Astrocyte (in vitro differentiated cells and primary cell): Measurements from ENCODE around the gene TMEM37. TPM values are rescaled to one million over a fixed set of nuclear protein-coding genes. Genes with fewer than 3 reads are reported as not detected.
A peak's percentile ranks its signal among the peaks of the same experiment; 100 is the strongest.

ENCODE experiments used
- DNase-seq: peaks from one replicate; pipeline ENCODE4 v3.0.0-alpha.2; 2010; ENCODE audit warnings: low read depth
- FAIRE-seq: peaks from 2 replicates; lab custom pipeline; 2011; peaks lifted over from hg19 to GRCh38; lab: Jason Lieb, UNC
- H2AFZ ChIP-seq: 2 replicates; pipeline ENCODE4 v1.6.0; 2012; ENCODE audit warnings: low read depth, low read length, inconsistent platforms
- H3K27ac ChIP-seq: 2 replicates; pipeline ENCODE4 v1.5.1; 2011; ENCODE audit warnings: low read depth, low read length, inconsistent platforms
- H3K27me3 ChIP-seq: 2 replicates; pipeline ENCODE4 v1.6.0; 2011; ENCODE audit warnings: low read length, inconsistent platforms; ENCODE audit not compliant: insufficient read depth
- H3K36me3 ChIP-seq: 2 replicates; pipeline ENCODE4 v1.5.1; 2011; ENCODE audit warnings: low read length, inconsistent platforms; ENCODE audit not compliant: insufficient read depth
- H3K4me1 ChIP-seq: 2 replicates; pipeline ENCODE4 v1.5.1; 2011; ENCODE audit warnings: low read length, inconsistent platforms; ENCODE audit not compliant: insufficient read depth
- H3K4me2 ChIP-seq: 2 replicates; pipeline ENCODE4 v1.6.0; 2012; ENCODE audit warnings: low read length, inconsistent platforms
- H3K4me3 ChIP-seq: 2 replicates; pipeline ENCODE4 v1.5.1; 2011; ENCODE audit warnings: low read depth, mild to moderate bottlenecking, low read length, inconsistent platforms; ENCODE audit not compliant: insufficient read depth
- H3K79me2 ChIP-seq: 2 replicates; pipeline ENCODE4 v1.6.0; 2012; ENCODE audit warnings: mild to moderate bottlenecking, low read length, inconsistent platforms; ENCODE audit not compliant: insufficient read depth
- H3K9ac ChIP-seq: 2 replicates; pipeline ENCODE4 v1.6.0; 2012; ENCODE audit warnings: mild to moderate bottlenecking, low read length, inconsistent platforms
- H3K9me3 ChIP-seq: 2 replicates; pipeline ENCODE4 v1.5.1; 2012; ENCODE audit warnings: low read depth, mild to moderate bottlenecking, low read length, inconsistent platforms; ENCODE audit not compliant: insufficient read depth
- H4K20me1 ChIP-seq: 2 replicates; pipeline ENCODE4 v1.6.0; 2012; ENCODE audit warnings: low read length, inconsistent platforms; ENCODE audit not compliant: insufficient read depth
- H3K27ac Mint-ChIP-seq: one replicate; pipeline ENCODE4 v1.8.0; 2021; ENCODE audit warnings: mild to moderate bottlenecking, mixed read lengths; ENCODE audit not compliant: unreplicated experiment
- H3K27me3 Mint-ChIP-seq: one replicate; pipeline ENCODE4 v1.8.0; 2021; ENCODE audit warnings: low read depth, mixed read lengths; ENCODE audit not compliant: unreplicated experiment
- H3K36me3 Mint-ChIP-seq: one replicate; pipeline ENCODE4 v1.8.0; 2021; ENCODE audit warnings: low read depth, mixed read lengths; ENCODE audit not compliant: unreplicated experiment
- H3K4me1 Mint-ChIP-seq: one replicate; pipeline ENCODE4 v1.8.0; 2021; ENCODE audit warnings: low read depth, mixed read lengths; ENCODE audit not compliant: unreplicated experiment
- H3K4me3 Mint-ChIP-seq: one replicate; pipeline ENCODE4 v1.8.0; 2021; ENCODE audit warnings: mild to moderate bottlenecking, moderate library complexity, mixed read lengths; ENCODE audit not compliant: unreplicated experiment
- H3K9me3 Mint-ChIP-seq: one replicate; pipeline ENCODE4 v1.8.0; 2021; ENCODE audit warnings: mild to moderate bottlenecking, mixed read lengths; ENCODE audit not compliant: unreplicated experiment
- EZH2 ChIP-seq: IDR thresholded peaks from 2 replicates; pipeline ENCODE4 v1.6.1; 2012; ENCODE audit warnings: mild to moderate bottlenecking, low read length, inconsistent platforms; ENCODE audit not compliant: insufficient read depth
- total RNA-seq: library from RNA; stranded (reverse); gene quantifications from 2 replicates; pipeline ENCODE4 v1.2.1, GENCODE V29; 2021
- TF ChIP-seq, protein P1 (sequence below): IDR thresholded peaks from 2 replicates; pipeline ENCODE4 v1.5.1; 2011; ENCODE audit warnings: low read depth, mild to moderate bottlenecking, inconsistent platforms, low read length, moderate library complexity; ENCODE audit not compliant: insufficient read depth

The TMEM37 gene
- total RNA-seq, 1 donor from 2014 or later = 1.6 TPM

DNA sequence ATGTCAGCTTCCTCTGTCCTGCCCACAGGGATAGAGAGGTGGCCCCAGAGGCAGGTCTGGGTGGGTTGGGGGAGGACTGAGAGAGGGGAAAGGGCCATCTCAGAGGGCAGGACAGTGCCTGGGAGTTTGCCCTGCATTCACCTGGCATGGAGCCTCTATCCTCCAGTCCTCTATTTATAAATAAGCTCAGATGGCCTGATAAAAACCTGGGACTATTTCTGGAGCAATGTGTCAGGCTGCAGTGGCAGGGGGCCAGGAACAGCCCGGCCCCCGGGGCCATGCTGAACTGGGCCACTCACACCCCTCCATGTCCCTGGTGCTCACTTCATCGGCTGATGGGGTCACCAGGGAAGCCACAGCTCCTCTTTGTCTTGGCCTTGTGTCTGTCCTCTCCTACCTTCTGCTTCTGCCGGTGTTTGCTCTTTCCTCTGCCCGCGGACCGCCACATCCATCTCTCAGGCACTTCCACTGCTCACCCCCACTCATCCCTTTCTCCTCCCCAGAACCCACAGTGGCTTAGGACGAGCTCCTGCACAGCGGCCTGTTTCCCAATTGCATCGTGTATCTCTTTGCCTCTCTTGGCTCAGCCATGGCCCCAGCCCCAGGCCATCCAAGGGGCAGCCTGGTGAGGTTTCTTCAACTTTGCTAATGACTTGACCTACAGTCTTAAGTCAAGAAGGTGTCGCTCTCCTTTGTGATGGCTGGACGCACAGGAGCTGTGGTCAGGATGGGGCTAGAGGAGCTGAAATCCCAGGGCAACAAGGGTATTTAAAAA is 53.9 kb downstream of the TMEM37 start:
- Histone ChIP-seq H3K9me3 (no peaks in the 10 kb centered on the region), H3K79me2 (no peaks in the 10 kb centered on the region), H3K27ac (no peak overlapping the region), H3K4me3 (no peak overlapping the region), H3K4me2 (no peak overlapping the region), H3K9ac (no peak overlapping the region), H3K36me3 (no peaks in the 10 kb centered on the region), H2AFZ (no peak overlapping the region), H3K27me3 (no peaks in the 10 kb centered on the region), H3K4me1 (no peaks in the 10 kb centered on the region), H4K20me1 (no peaks in the 10 kb centered on the region)
- TF ChIP-seq EZH2 = no peak
- TF ChIP-seq, protein P1, sequence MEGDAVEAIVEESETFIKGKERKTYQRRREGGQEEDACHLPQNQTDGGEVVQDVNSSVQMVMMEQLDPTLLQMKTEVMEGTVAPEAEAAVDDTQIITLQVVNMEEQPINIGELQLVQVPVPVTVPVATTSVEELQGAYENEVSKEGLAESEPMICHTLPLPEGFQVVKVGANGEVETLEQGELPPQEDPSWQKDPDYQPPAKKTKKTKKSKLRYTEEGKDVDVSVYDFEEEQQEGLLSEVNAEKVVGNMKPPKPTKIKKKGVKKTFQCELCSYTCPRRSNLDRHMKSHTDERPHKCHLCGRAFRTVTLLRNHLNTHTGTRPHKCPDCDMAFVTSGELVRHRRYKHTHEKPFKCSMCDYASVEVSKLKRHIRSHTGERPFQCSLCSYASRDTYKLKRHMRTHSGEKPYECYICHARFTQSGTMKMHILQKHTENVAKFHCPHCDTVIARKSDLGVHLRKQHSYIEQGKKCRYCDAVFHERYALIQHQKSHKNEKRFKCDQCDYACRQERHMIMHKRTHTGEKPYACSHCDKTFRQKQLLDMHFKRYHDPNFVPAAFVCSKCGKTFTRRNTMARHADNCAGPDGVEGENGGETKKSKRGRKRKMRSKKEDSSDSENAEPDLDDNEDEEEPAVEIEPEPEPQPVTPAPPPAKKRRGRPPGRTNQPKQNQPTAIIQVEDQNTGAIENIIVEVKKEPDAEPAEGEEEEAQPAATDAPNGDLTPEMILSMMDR = no peak
- no peak for FAIRE-seq
- Mint-ChIP-seq H3K4me3 (no peak overlapping the region), H3K9me3 (no peaks in the 10 kb centered on the region), H3K27ac (no peak overlapping the region), H3K27me3 (peaks cover 16% of the 10 kb centered on the region), H3K4me1 (peaks cover 43% of the 10 kb centered on the region), H3K36me3 (no peaks in the 10 kb centered on the region)
- no peak for DNase-seq

DNA sequence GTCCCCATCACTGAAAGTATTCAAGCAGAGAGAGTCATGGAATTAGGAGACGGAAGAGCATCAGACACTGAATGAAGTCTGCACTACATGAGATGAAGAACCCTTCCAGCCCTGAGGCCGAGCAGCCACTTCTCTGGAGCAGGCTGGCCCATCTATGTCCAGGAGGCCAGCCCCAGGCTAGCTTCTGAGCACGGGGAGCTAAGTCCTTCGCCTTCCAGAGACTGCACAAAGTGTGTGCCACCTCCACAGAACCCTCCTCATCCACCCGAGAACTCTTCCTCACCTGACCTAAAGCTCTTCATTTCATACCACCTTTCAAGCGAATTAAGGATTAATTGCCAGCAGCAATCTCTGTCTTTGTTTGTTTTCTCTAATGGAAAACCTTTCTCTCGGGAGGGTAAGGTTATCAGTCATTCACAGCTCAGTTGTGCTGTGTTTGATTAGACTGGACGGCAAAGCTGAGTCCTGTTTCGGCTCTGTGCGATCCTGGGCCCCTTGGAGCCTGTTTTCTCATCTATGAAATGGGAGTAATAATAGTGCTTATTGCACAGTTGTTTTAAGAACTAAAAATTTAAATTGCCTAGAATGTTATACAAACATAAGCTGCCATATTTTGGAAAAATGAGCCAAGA is 54.7 kb downstream of the TMEM37 start:
- H3K27me3 ChIP-seq = no peaks in the 10 kb centered on the region
- Mint-ChIP-seq H3K4me1 (peaks cover 50% of the 10 kb centered on the region), H3K9me3 (no peaks in the 10 kb centered on the region), H3K27me3 (peaks cover 9% of the 10 kb centered on the region), H3K4me3 (no peak overlapping the region), H3K36me3 (no peaks in the 10 kb centered on the region), H3K27ac (peak overlapping the region; percentile 49)
- H3K4me2 ChIP-seq = peak overlapping the region; percentile 25
- H4K20me1 ChIP-seq = no peaks in the 10 kb centered on the region
- H3K4me3 ChIP-seq = no peak overlapping the region
- DNase-seq (no peak), FAIRE-seq (no peak)
- H3K79me2 ChIP-seq = no peaks in the 10 kb centered on the region
- H3K4me1 ChIP-seq = no peaks in the 10 kb centered on the region
- TF ChIP-seq, protein P1 = no peak
- TF ChIP-seq EZH2 = no peak
- H3K9me3 ChIP-seq = no peaks in the 10 kb centered on the region
- H3K9ac ChIP-seq = no peak overlapping the region
- H3K27ac ChIP-seq = no peak overlapping the region
- H3K36me3 ChIP-seq = no peaks in the 10 kb centered on the region
- H2AFZ ChIP-seq = no peak overlapping the region

DNA sequence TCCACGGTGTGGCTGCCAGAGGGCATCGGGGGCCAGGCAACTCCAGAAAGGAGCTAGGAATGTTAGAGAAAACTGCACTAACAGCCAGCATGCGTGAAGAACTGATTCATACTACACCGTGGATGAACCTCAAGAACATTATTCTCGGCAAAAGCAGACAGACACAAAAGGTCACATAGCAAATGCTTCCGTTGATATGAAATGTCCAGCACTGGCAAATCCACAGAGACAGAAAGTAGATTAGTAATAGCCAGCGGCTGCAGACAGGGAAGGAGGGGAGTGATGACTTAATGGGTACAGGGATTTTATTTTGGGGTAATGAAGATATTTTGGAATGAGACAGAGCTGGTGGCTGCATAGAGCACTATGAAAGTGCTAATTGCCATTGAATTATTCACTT is 55.2 kb downstream of the TMEM37 start:
- H2AFZ ChIP-seq = no peak overlapping the region
- no peak overlapping the region for H3K27ac ChIP-seq
- no peaks in the 10 kb centered on the region for H3K27me3 ChIP-seq
- peaks cover 3% of the 10 kb centered on the region for H3K4me1 ChIP-seq
- Mint-ChIP-seq H3K27me3 (peaks cover 5% of the 10 kb centered on the region), H3K9me3 (no peaks in the 10 kb centered on the region), H3K36me3 (no peaks in the 10 kb centered on the region), H3K4me1 (peaks cover 54% of the 10 kb centered on the region), H3K27ac (peak overlapping the region; percentile 49), H3K4me3 (no peak overlapping the region)
- H3K4me2 ChIP-seq = peak overlapping the region; percentile 25
- FAIRE-seq (no peak), DNase-seq (peak; percentile 65)
- H4K20me1 ChIP-seq = no peaks in the 10 kb centered on the region
- no peaks in the 10 kb centered on the region for H3K36me3 ChIP-seq
- no peaks in the 10 kb centered on the region for H3K79me2 ChIP-seq
- TF ChIP-seq, protein P1 = no peak
- no peak for TF ChIP-seq EZH2
- H3K9me3 ChIP-seq = no peaks in the 10 kb centered on the region
- no peak overlapping the region for H3K9ac ChIP-seq
- H3K4me3 ChIP-seq = no peak overlapping the region
